T-cell (primary cell): ENCODE measurements around the gene URAD. TPM values are rescaled to one million over a fixed set of nuclear protein-coding genes. Genes with fewer than 3 reads are reported as not detected.
"Not testable (repeated sequence)": the region's sequence is repeated elsewhere in the genome, so short reads cannot be mapped to it uniquely, and the experiment has no call there.

ENCODE experiments used
- ATAC-seq, 4 experiments: fragments of 200-7000 bp in 3 of 4; fragments of 150-1000 bp in 1 of 4; cut with Tn5 transposase; replicated peaks in 1 of 4; 1 replicate in 3 of 4; 2 replicates in 1 of 4; pipeline ENCODE4 v1.10.0; 2021; ENCODE audit warnings: moderate library complexity in 3 of 4, mild to moderate bottlenecking in 2 of 4, moderate number of reproducible peaks in 1 of 4
- CTCF ChIA-PET, 2 donors: fragments of 300-600 bp; sonication (Branson Sonifier 250); formaldehyde crosslinking; loops; one replicate each; lab custom pipeline; 2022; ENCODE audit warnings: antibody characterized with exemption in 2 of 2; lab: Charles Lee
- POLR2A ChIA-PET, 2 donors: fragments of 300-600 bp; sonication (Branson Sonifier 250); formaldehyde crosslinking; loops; one replicate each; lab custom pipeline; 2022; ENCODE audit warnings: antibody characterized with exemption in 2 of 2; lab: Charles Lee
- DNase-seq, 35 experiments: peaks; one replicate each; pipeline versions ENCODE4 v3.0.0 to v3.0.0-alpha.2; 2013 to 2023
- H3K27ac ChIP-seq: one replicate; pipeline ENCODE4 v1.5.1; 2013; ENCODE audit warnings: low read length
- H3K27me3 ChIP-seq, 2 experiments: replicated peaks in 1 of 2; 1 replicate in 1 of 2; 2 replicates in 1 of 2; pipeline versions ENCODE4 v1.6.1 to v1.7.0; 2013; ENCODE audit warnings: low read length in 1 of 2, mixed read lengths in 1 of 2; ENCODE audit not compliant: control insufficient read depth in 2 of 2, insufficient read depth in 2 of 2; ENCODE audit errors: extremely low read depth in 1 of 2
- H3K36me3 ChIP-seq, 2 donors: 1 replicate in 1 of 2; 2 replicates in 1 of 2; pipeline versions ENCODE4 v1.6.1 to v1.7.0; 2013; ENCODE audit warnings: low read length in 1 of 2; ENCODE audit not compliant: control insufficient read depth in 2 of 2, insufficient read depth in 1 of 2; ENCODE audit errors: extremely low read depth in 1 of 2
- H3K4me1 ChIP-seq, 2 experiments: 1 replicate in 1 of 2; 2 replicates in 1 of 2; pipeline versions ENCODE4 v1.6.1 to v1.7.0; 2013; ENCODE audit warnings: low read length in 2 of 2, mixed read lengths in 1 of 2; ENCODE audit not compliant: insufficient read depth in 2 of 2, control insufficient read depth in 1 of 2; ENCODE audit errors: extremely low read depth in 1 of 2
- H3K4me3 ChIP-seq, 2 donors: 1 replicate in 1 of 2; 2 replicates in 1 of 2; pipeline versions ENCODE4 v1.5.1 to v1.7.0; 2013; ENCODE audit warnings: mild to moderate bottlenecking in 2 of 2, low read length in 1 of 2, moderate library complexity in 1 of 2; ENCODE audit not compliant: control insufficient read depth in 1 of 2; ENCODE audit errors: extremely low read depth in 1 of 2
- H3K9me3 ChIP-seq: 2 replicates; pipeline ENCODE4 v1.7.0; 2013
- H3K27ac Mint-ChIP-seq, 2 donors: one replicate each; pipeline ENCODE4 v1.8.0; 2020 to 2021; ENCODE audit warnings: mild to moderate bottlenecking in 2 of 2, mixed read lengths in 2 of 2
- H3K27me3 Mint-ChIP-seq, 2 donors: one replicate each; pipeline ENCODE4 v1.8.0; 2021 to 2022; ENCODE audit warnings: mixed read lengths in 2 of 2
- H3K36me3 Mint-ChIP-seq: one replicate; pipeline ENCODE4 v1.8.0; 2021; ENCODE audit warnings: mixed read lengths
- H3K4me1 Mint-ChIP-seq, 3 donors: one replicate each; pipeline ENCODE4 v1.8.0; 2020 to 2022; ENCODE audit warnings: mixed read lengths in 3 of 3, mild to moderate bottlenecking in 1 of 3
- H3K4me3 Mint-ChIP-seq, 3 donors: one replicate each; pipeline ENCODE4 v1.8.0; 2020 to 2022; ENCODE audit warnings: mild to moderate bottlenecking in 3 of 3, mixed read lengths in 3 of 3, moderate library complexity in 3 of 3
- H3K9me3 Mint-ChIP-seq, 3 donors: one replicate each; pipeline ENCODE4 v1.8.0; 2020 to 2022; ENCODE audit warnings: mixed read lengths in 3 of 3
- WGBS: methylation state at CpG from one replicate; pipeline ENCODE4 v1.1.5; 2013; ENCODE audit warnings: missing lambda C conversion rate; ENCODE audit not compliant: insufficient coverage; 5-methylcytosine and 5-hydroxymethylcytosine counted together
- total RNA-seq, 35 experiments: library from RNA in 6 of 35; stranded (reverse) in 6 of 35; fragments of 120-200 nt in 1 of 35; gene quantifications; one replicate each; pipeline versions ENCODE4 v1.2.1 to v1.2.4 and lab custom pipeline; 2013 to 2026

Gene URAD, protein sequence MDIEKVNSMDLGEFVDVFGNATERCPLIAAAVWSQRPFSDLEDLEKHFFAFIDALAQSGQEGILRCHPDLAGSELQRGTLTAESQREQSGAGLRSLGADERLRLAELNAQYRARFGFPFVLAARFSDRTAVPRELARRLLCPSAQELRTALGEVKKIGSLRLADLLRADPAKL
- total RNA-seq: not detected
- total RNA-seq (2013): not detected
- total RNA-seq (lab: John Stamatoyannopoulos, UW): 0 to 0.15 (median 0) reads per million in 29 experiments

DNA sequence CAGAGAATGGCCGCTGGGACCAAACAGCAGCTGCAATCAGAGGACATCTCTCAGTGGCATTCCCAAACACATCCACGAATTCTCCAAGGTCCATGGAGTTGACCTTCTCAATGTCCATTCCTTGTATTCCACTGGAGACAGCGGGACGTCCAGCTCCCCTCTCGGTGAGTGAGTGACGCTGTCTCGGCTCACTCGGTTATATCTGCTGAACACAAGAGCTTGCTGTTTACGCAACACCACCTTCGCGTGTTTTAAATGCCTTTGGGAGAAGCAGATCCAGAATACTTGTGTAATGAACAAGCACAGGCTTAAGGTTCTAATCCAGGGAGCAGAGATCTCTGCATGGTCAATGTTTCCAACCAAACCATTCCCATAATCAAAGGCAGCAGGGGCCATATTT lies at the start of gene URAD:
Gene URAD (minus strand): TSS at position 174 of the 400 bp plus-strand sequence. CDS start 56 bp downstream, at position 118.
- H3K4me1 ChIP-seq: no peaks in the 10 kb centered on the region
- Mint-ChIP-seq H3K4me1 (no peaks in the 10 kb centered on the region), H3K4me3 (no peak within 1 kb of the TSS), H3K27me3 (peaks cover 29 to 32% of the 10 kb centered on the region in 2 donors), H3K36me3 (no peaks in the 10 kb centered on the region), H3K27ac (no peak within 1 kb of the TSS), H3K9me3 (no peaks in the 10 kb centered on the region)
- ChIA-PET CTCF (interaction anchor here (0.6 to 0.7 kb wide), 4 partner anchors 158 to 366 kb away, joined by 3 to 9 read pairs (median 4); no protein-coding TSS in a partner anchor), POLR2A (no interaction called here)
- DNase-seq (no peak), ATAC-seq (no peak)
- no peaks in the 10 kb centered on the region for H3K36me3 ChIP-seq
- peaks cover 0 to 36% of the 10 kb centered on the region in 2 experiments for H3K27me3 ChIP-seq
- WGBS: 88% methylated on average over 9 of the region's 11 CpGs
- no peaks in the 10 kb centered on the region for H3K9me3 ChIP-seq
- no peak within 1 kb of the TSS for H3K27ac ChIP-seq
- no peak within 1 kb of the TSS for H3K4me3 ChIP-seq

DNA sequence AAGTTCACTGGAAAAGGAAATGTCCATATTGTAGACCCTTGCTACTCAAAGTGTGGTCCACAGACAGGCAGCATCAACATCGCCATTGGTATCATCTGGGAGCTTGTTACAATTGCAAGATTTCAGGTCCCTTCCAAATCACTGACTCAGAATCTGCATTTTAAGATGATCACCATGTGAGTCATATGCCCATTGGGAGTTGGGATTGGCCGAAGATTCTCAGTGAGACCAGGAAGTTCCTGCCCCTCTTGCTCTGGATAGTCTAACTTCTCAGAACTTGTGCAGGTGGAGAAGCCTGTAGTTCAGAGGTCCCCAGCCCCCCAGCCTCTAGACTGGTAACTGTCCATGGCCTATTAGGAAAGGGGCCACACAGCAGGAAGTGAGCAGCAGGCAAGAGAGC lies 48.9 kb upstream of the URAD start:
- Histone ChIP-seq H3K27me3 (peaks cover 0 to 11% of the 10 kb centered on the region in 2 experiments), H3K4me1 (no peaks in the 10 kb centered on the region), H3K27ac (no peak overlapping the region), H3K9me3 (no peaks in the 10 kb centered on the region), H3K4me3 (no peak overlapping the region), H3K36me3 (no peaks in the 10 kb centered on the region)
- DNase-seq (no peak), ATAC-seq (no peak)
- ChIA-PET POLR2A (no interaction called here), CTCF (no interaction called here)
- Mint-ChIP-seq H3K27ac (no peak overlapping the region), H3K4me1 (no peaks in the 10 kb centered on the region), H3K9me3 (no peaks in the 10 kb centered on the region), H3K36me3 (no peaks in the 10 kb centered on the region), H3K27me3 (peaks cover 10 to 24% of the 10 kb centered on the region in 2 donors), H3K4me3 (no peak overlapping the region)
- WGBS: 69% methylated on average over 2 of the region's 2 CpGs

DNA sequence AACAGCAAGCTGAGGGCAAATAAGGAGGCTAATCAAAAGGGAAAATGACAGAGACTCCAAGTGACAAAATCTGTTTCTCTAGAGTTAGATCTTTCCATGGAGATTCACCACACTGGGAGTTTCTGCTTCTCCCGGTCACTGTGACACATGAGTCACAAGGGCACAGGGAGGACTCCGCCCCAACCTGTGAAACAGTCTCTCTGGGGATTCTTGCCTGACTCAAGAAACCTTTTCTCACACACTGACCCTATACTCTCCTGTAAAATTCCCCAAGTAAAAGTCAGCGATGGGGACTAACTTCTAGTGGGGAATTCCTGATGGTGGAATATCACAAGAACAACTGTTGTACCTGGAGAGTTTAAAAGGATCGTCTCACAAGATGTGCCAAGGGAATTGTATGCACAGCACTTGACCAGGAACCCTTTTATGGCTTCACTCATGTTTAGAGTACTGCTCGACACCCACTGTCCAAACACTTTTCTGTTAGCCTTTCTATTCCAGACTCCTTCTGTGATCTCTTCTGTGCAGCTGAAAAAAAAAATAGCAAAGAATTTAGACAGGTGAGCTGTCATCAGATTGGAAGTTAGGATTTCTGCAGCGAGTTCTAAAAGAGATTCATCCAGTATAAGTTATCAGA lies 46.8 kb upstream of the URAD start:
- 79% methylated on average over 3 of the region's 6 CpGs for WGBS
- H3K27me3 Mint-ChIP-seq: peaks cover 18 to 31% of the 10 kb centered on the region in 2 donors

DNA sequence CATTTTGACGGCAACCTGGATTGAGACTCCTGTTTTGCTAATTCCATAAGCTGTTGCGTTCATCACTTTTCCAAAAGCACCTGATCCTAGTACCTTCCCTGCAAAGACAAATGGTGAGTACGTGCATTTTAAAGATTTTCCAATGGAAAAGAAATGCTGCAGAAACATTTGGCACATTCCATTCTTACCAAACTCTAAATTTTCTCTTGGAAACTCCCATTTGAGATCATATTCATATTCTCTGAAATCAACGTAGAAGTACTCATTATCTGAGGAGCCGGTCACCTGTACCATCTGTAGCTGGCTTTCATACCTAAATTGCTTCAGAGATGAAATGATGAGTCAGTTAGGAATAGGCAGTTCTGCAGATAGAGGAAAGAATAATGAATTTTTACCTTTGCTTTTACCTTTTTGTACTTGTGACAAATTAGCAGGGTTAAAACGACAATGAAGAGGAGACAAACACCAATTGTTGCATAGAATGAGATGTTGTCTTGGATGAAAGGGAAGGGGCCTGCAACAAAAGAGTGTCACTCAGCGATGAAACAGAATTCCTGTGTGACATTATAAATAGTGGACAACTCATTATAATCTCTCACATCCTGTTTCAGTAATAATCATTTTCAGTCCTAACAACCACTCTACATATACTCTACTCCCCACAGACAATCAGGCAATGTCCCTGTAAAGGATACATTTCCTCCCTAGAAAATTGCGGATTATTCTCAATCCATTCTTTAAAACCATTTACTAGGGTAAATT lies 45.6 kb upstream of the URAD start:
- H3K36me3 Mint-ChIP-seq: no peaks in the 10 kb centered on the region
- H3K9me3 Mint-ChIP-seq: no peaks in the 10 kb centered on the region
- Histone ChIP-seq H3K4me3 (no peak overlapping the region), H3K36me3 (no peaks in the 10 kb centered on the region), H3K27ac (no peak overlapping the region), H3K4me1 (no peaks in the 10 kb centered on the region), H3K9me3 (no peaks in the 10 kb centered on the region), H3K27me3 (peaks cover 0 to 18% of the 10 kb centered on the region in 2 experiments)
- H3K4me3 Mint-ChIP-seq: no peak overlapping the region
- ATAC-seq: no peak
- peaks cover 13 to 30% of the 10 kb centered on the region in 2 donors for H3K27me3 Mint-ChIP-seq
- ChIA-PET POLR2A (no interaction called here), CTCF (interaction anchor here in 1 of 2 donors (0.7 kb wide), 1 partner anchor 144 kb away, joined by 3 read pairs; no protein-coding TSS in a partner anchor)
- H3K4me1 Mint-ChIP-seq: peaks cover 0 to 6% (median 3%) of the 10 kb centered on the region in 3 donors
- WGBS: 79% methylated on average over 4 of the region's 8 CpGs
- no peak for DNase-seq
- H3K27ac Mint-ChIP-seq: no peak overlapping the region

More for the DNA sequence above, 46.8 kb upstream of the URAD start:
- H3K27ac Mint-ChIP-seq: no peak overlapping the region
- H3K36me3 ChIP-seq: no peaks in the 10 kb centered on the region
- H3K4me1 ChIP-seq: no peaks in the 10 kb centered on the region
- peaks cover 0 to 13% of the 10 kb centered on the region in 2 experiments for H3K27me3 ChIP-seq
- ChIA-PET POLR2A (no interaction called here), CTCF (no interaction called here)
- no peaks in the 10 kb centered on the region for H3K36me3 Mint-ChIP-seq
- no peak overlapping the region for H3K4me3 Mint-ChIP-seq
- H3K9me3 Mint-ChIP-seq: no peaks in the 10 kb centered on the region
- H3K4me1 Mint-ChIP-seq: peaks cover 0 to 6% (median 3%) of the 10 kb centered on the region in 3 donors
- no peaks in the 10 kb centered on the region for H3K9me3 ChIP-seq
- H3K4me3 ChIP-seq: no peak overlapping the region
- ATAC-seq (no peak), DNase-seq (no peak)
- H3K27ac ChIP-seq: no peak overlapping the region

DNA sequence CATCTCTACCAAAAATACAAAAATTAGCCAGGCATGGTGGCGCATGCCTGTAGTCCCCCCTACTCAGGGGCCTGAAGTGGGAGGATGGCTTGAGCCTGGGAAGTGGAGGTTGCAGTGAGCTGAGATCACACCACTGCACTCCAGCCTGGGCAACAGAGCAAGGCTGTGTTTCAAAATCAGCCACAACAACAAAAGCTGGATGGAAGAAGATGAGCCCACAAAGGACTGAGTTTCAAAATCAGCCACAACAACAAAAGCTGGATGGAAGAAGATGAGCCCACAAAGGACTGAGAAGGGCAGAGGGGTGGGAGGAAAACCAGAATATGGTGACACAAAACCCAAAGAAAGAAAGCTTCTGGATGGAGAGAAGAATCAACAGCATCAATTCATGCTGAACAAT lies 43.9 kb upstream of the URAD start:
- H3K4me1 ChIP-seq, H3K36me3 ChIP-seq, H3K36me3 Mint-ChIP-seq, H3K9me3 Mint-ChIP-seq, H3K4me3 ChIP-seq, H3K9me3 ChIP-seq, H3K4me3 Mint-ChIP-seq, H3K27ac Mint-ChIP-seq, DNase-seq, POLR2A ChIA-PET, CTCF ChIA-PET, H3K27ac ChIP-seq, ATAC-seq: not testable (repeated sequence)
- peaks cover 8 to 33% of the 10 kb centered on the region in 2 donors for H3K27me3 Mint-ChIP-seq
- peaks cover 7 to 12% (median 8%) of the 10 kb centered on the region in 3 donors for H3K4me1 Mint-ChIP-seq
- WGBS: no CpG with 5 or more reads among the region's 1 CpG
- H3K27me3 ChIP-seq: peaks cover 0 to 15% of the 10 kb centered on the region in 2 experiments

DNA sequence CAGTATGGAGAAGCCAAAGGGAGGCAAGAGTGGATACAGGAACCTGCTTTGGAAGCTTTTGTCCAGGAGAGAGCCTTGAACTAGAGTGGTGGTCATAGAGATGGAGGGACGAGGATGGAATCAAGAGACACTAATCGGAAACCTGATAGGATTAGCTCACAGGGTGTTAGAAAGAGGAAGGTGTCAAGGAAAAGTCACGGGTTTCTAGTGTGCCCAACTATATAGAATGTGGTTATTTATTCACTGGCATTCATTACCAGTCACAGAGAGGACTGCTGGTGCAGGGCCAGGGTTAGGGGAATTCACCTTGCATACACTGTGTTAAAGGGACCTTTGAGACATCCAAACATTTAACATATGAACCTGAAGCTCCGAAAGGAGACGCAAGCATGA lies 43.4 kb upstream of the URAD start:
- H3K4me3 ChIP-seq: no peak overlapping the region
- H3K27ac ChIP-seq: no peak overlapping the region
- peaks cover 0 to 15% of the 10 kb centered on the region in 2 experiments for H3K27me3 ChIP-seq
- H3K36me3 Mint-ChIP-seq: no peaks in the 10 kb centered on the region
- peaks cover 9 to 13% (median 12%) of the 10 kb centered on the region in 3 donors for H3K4me1 Mint-ChIP-seq
- no peak for DNase-seq
- peaks cover 0 to 2% of the 10 kb centered on the region in 2 experiments for H3K4me1 ChIP-seq
- H3K27ac Mint-ChIP-seq: no peak overlapping the region
- H3K36me3 ChIP-seq: no peaks in the 10 kb centered on the region
- ATAC-seq: no peak
- H3K4me3 Mint-ChIP-seq: no peak overlapping the region
- no peaks in the 10 kb centered on the region for H3K9me3 Mint-ChIP-seq
- ChIA-PET POLR2A (no interaction called here), CTCF (no interaction called here)
- peaks cover 8 to 34% of the 10 kb centered on the region in 2 donors for H3K27me3 Mint-ChIP-seq
- 75% methylated on average over 4 of the region's 5 CpGs for WGBS
- H3K9me3 ChIP-seq: no peaks in the 10 kb centered on the region
